Measurements from ENCODE around the gene GRK2.

GRCh38 chr11:67292671-67293070 lies 26.4 kb downstream of the GRK2 start:
- TF ChIP-seq CTCF (conservative IDR thresholded peaks at IDR 0.05 in 1 of 2, IDR thresholded peaks at IDR 0.05 in 1 of 2; ENCODE audit: low read depth in 1 of 2, low read length in 2 of 2) (no peak), EZH2 (IDR thresholded peaks at IDR 0.05; ENCODE audit: low read length, missing control alignments) (no peak)
